GM21786 (cell line): ENCODE results near the gene AQR.
"Not testable (repeated sequence)": the region's sequence is repeated elsewhere in the genome, so short reads cannot be mapped to it uniquely, and the experiment has no call there.

Experiments
- ATAC-seq: cut with Tn5 transposase; IDR thresholded peaks from one replicate; pipeline ENCODE4 v1.9.1; 2021; ENCODE audit not compliant: unreplicated experiment

Gene AQR

GRCh38 chr15:34953851-34954250 lies 15.7 kb downstream of the AQR start:
- no peak for ATAC-seq

GRCh38 chr15:34952481-34952880 lies 17.1 kb downstream of the AQR start:
- ATAC-seq, result no peak

- ATAC-seq, result no peak
Observed at GRCh38 chr15:34951993-34952392, 17.5 kb downstream of the AQR start.

- no peak for ATAC-seq
Observed at GRCh38 chr15:34944936-34945335, 24.6 kb downstream of the AQR start.

- no peak for ATAC-seq
Observed at GRCh38 chr15:34943711-34944110, 25.8 kb downstream of the AQR start.

- not testable (repeated sequence) for ATAC-seq
Observed at GRCh38 chr15:34943264-34943663, 26.3 kb downstream of the AQR start.

- no peak for ATAC-seq
Observed at GRCh38 chr15:34942363-34942762, 27.2 kb downstream of the AQR start.

- ATAC-seq, result no peak
Observed at GRCh38 chr15:34941831-34942230, 27.7 kb downstream of the AQR start.

GRCh38 chr15:34941185-34941698 lies 28.3 kb downstream of the AQR start:
- ATAC-seq, result no peak

- ATAC-seq, result no peak
Observed at GRCh38 chr15:34933432-34933975, 36.0 kb downstream of the AQR start.

- not testable (repeated sequence) for ATAC-seq
Observed at GRCh38 chr15:34928349-34928748, 41.2 kb downstream of the AQR start.

GRCh38 chr15:34927726-34928125 lies 41.8 kb downstream of the AQR start:
- no peak for ATAC-seq

GRCh38 chr15:34914317-34914716 lies 55.2 kb downstream of the AQR start:
- ATAC-seq, result no peak

- ATAC-seq, result no peak
Observed at GRCh38 chr15:34905047-34905446, 64.5 kb downstream of the AQR start.

GRCh38 chr15:34904527-34904926 lies 65.0 kb downstream of the AQR start:
- ATAC-seq, result no peak

GRCh38 chr15:34900748-34901147 lies 68.8 kb downstream of the AQR start:
- no peak for ATAC-seq

- ATAC-seq, result no peak
Observed at GRCh38 chr15:34896183-34896582, 73.4 kb downstream of the AQR start.

- no peak for ATAC-seq
Observed at GRCh38 chr15:34893967-34894366, 75.6 kb downstream of the AQR start.

- ATAC-seq, result no peak
Observed at GRCh38 chr15:34892963-34893591, 76.5 kb downstream of the AQR start.

- no peak for ATAC-seq
Observed at GRCh38 chr15:34890424-34890823, 79.1 kb downstream of the AQR start.

- ATAC-seq, result no peak
Observed at GRCh38 chr15:34889476-34889875, 80.1 kb downstream of the AQR start.

GRCh38 chr15:34886134-34886533 lies 83.4 kb downstream of the AQR start:
- ATAC-seq, result no peak

- ATAC-seq, result no peak
Observed at GRCh38 chr15:34883633-34884032, 85.9 kb downstream of the AQR start.
